GM10266 (cell line): ENCODE results near the gene ZNF398.
A peak's percentile ranks its signal among the peaks of the same experiment; 100 is the strongest.
"Not testable (repeated sequence)": the region's sequence is repeated elsewhere in the genome, so short reads cannot be mapped to it uniquely, and the experiment has no call there.

Source experiments
- DNase-seq: peaks from one replicate; pipeline ENCODE4 v3.0.0; 2012; ENCODE audit errors: extremely low spot score
- TF ChIP-seq, protein P1 (sequence below): IDR thresholded peaks from 2 replicates; pipeline ENCODE4 v1.5.1; 2012; ENCODE audit warnings: mild to moderate bottlenecking, low read depth; ENCODE audit not compliant: control insufficient read depth, insufficient read depth; ENCODE audit errors: missing control alignments

ZNF398 gene

DNA sequence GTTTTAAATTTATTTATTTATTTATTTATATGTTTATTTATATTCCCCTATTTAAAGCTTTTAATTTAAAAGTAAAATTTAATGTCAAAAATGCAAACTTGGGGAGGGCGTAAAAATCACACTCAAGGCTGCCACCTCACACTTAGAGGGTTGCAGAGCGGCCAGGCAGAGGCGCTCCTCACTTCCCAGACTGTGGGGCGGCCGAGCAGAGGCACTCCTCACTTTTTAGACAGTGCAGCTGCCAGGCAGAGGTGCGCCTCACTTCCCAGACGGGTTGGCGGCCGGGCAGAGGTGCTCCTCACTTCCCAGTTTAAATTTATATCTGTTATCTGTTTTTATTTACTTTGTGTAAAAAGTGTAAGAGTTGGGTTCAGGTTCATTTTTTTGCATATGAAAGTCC lies 11.1 kb upstream of the ZNF398 start:
- TF ChIP-seq, protein P1, sequence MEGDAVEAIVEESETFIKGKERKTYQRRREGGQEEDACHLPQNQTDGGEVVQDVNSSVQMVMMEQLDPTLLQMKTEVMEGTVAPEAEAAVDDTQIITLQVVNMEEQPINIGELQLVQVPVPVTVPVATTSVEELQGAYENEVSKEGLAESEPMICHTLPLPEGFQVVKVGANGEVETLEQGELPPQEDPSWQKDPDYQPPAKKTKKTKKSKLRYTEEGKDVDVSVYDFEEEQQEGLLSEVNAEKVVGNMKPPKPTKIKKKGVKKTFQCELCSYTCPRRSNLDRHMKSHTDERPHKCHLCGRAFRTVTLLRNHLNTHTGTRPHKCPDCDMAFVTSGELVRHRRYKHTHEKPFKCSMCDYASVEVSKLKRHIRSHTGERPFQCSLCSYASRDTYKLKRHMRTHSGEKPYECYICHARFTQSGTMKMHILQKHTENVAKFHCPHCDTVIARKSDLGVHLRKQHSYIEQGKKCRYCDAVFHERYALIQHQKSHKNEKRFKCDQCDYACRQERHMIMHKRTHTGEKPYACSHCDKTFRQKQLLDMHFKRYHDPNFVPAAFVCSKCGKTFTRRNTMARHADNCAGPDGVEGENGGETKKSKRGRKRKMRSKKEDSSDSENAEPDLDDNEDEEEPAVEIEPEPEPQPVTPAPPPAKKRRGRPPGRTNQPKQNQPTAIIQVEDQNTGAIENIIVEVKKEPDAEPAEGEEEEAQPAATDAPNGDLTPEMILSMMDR: no peak
- no peak for DNase-seq

DNA sequence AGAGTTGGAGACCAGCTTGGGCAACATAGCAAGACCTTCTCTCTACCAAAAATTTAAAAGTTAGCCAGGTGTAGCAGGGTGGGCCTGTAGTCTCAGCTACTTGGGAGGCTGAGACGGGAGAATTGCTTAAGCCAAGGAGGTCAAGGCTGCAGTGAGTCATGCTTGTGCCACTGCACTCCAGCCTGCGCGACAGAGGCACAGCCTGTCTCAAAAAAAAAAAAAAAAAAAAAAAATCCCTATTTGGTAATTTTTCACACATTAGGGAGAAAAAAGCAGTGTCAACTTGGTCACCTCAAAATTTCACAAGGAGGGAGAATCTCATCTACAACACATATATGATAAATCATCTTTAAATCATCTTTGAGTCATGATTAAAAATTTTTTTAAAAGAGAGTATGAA lies 6.4 kb upstream of the ZNF398 start:
- DNase-seq: no peak
- TF ChIP-seq, protein P1: no peak

DNA sequence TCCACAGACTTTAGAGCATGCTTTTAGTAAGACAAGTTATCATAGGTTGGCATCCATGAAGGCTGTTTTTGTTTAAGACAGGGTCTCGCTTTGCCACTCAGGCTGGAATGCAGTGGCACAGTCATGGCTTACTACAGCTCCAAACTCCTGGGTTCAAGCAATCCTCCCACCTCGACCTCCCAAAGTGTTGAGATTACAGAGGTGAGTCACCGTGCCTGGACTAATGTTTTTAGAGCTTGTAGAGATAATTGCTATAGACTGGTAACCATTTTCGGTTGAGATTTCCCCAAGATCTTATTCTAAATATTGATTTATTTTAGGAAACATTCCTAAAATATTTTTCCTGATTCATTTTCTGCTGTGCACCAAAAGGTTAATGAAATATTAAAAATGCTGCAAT lies 5.4 kb upstream of the ZNF398 start:
- TF ChIP-seq, protein P1: no peak
- no peak for DNase-seq

DNA sequence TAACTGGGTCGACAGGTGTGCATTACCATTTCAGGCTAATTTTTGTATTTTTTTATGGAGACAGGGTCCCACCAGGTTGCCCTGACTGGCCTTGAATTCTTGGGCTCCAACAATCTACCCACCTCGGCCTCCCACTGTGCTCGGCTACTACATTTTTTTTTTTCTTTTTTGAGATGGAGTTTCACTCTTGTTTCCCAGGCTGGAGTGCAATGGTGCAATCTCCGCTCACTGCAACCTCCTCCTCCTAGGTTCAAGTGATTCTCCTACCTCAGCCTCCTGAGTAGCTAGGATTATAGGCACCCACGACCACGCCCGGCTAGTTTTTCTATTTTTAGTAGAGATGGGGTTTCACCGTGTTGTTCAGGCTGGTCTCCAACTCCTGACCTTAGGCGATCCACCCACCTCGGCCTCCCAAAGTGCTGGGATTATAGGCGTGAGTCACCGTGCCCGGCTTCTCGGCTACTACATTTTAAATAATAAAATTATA lies 2.8 kb upstream of the ZNF398 start:
- not testable (repeated sequence) for DNase-seq

DNA sequence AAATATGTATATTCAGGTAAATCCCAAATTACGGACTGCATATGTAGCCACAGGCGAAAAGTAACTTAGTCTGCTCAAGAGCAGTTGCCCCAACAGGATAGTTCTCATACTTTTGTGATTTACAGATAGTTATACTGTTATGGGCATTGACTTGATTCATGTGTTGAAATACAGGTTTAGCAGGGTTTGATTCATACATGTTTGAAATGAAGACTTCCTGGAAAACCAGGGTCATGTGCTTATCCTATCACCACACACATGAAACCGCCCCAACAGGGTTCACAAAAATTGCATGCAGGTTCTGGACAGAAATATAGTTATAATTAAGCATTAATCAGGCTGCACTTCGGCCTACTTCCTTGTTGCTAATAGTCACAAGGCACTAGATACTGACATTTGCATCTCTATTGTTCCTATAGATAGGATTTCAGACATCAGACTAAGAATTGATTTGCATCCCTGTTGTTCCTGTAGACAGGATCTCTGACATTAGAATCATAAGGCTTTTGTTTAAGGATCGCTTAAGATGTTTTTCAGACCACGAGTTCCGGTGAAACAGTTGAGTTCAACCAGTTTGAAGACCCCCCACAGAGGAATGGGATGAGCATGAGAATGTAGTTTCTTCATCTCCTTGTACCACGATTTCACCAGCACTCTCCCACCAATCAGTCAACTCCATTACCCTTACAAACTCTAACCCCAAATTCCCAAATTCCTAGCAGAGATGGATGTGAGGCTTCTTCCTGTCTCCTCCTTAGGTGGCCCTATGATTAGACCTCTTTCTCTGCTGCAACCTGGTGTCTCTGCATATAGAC lies 2.0 kb upstream of the ZNF398 start:
- DNase-seq: no peak
- TF ChIP-seq, protein P1: no peak

DNA sequence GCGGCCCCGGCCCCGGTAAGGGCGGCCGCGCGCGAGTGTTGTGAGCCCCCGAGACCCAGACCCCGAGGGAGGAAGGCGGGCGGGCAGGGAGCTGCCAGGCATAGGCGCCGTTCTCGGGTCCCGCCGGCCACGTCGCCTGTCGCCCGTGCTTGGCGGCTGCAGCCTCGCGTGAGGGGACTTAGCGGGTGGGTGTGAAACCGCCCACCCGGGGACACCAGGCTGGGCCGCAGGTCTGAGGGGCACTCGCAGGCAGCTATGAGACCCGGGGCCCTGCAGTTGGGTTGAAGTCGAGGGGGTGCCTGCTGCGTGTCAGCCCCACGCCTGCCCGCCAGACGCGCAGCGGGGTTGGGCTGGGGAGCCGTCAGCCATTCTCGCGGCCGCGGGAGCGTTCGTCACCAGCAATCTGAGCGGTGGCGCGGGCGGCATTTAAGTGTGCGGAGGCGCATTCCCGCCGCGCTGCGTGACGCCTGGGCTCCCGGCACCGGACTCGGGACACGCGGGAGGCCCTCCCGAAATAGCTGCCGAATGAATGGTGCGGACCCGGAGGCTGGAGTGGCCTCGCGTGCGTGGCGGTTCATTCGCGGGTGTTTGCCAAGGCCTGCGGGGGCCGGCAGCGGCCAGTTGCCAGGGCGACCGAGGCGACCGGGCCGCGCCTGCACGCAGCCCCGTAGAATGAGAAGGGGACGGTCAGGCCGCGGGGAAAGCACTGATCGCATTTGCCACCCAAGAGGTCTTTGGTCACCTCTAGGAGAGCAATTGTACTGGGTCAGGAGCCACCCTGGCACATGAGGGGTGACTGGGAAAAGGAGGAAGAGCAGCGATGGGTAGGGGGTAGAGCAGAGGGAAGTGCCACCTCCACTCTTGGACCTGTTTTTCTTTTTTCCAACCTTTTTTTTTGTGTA lies 750 bp downstream of the ZNF398 start:
- DNase-seq: peak; percentile 67

DNA sequence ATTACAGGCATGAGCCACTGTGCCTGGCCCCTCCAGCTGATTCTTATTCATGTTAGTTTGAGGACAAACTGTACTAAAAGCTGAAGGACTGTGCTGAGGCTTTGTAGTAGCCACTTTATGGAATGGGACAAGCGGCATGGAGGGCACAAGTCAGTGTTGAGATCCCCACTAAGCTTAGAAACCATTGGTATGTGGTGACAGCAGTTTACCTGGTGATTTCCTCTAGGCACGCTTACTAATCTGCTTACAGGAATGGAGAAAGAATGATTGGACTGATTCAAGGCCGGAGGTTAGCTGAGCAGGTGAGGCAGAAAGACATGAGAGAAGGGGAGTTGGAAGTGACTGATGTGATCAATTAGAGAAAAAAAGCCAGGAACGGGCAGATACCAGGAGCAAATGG lies 3.7 kb downstream of the ZNF398 start:
- TF ChIP-seq, protein P1: no peak

More for the DNA sequence above, 750 bp downstream of the ZNF398 start:
- TF ChIP-seq, protein P1: no peak

More for the DNA sequence above, 3.7 kb downstream of the ZNF398 start:
- DNase-seq: no peak
